COLO829 (cell line): ENCODE data around the gene LST1.

Source experiments
- DNase-seq: peaks from one replicate; pipeline ENCODE4 v3.0.0; 2012; ENCODE audit warnings: low spot score

The LST1 gene

DNA sequence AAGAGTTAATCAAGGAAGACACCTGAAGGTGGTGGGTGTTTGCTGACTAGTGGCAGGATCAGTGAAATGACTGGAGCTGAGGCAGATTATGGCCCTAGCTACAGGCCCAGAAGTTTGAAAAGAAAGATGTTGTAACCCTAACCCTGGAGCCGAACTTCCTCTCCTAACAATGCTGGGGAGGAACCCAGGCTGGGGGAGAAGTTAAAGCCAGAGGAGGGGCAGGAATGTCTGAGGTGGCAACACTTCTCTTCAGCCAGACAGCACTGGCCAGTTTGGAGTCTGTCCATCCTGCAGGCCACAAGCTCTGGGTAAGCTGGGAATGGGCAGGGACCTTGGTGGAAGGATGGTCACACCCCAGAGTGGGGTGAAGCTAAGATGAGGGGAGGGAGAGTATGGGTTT is at the start of gene LST1:
Gene LST1, plus strand, starts transcription at position 270 of the 400 bp plus-strand sequence. CDS start 1,023 bp downstream, outside the sequence.
- no peak for DNase-seq

GRCh38 chr6:31538805-31539400 is 47.2 kb upstream of the LST1 start:
- DNase-seq: no peak

GRCh38 chr6:31540640-31541039 is 45.4 kb upstream of the LST1 start:
- DNase-seq: no peak

- DNase-seq: peak; percentile 41
These were observed 44.9 kb upstream of the LST1 start for GRCh38 chr6:31541059-31541657.

GRCh38 chr6:31541658-31542521 is 44.2 kb upstream of the LST1 start, which contains the start of gene DDX39B:
Gene DDX39B (minus strand): TSS chr6:31542003. CDS start chr6:31540532, 1,471 bp downstream.
- peak; percentile 99 for DNase-seq

GRCh38 chr6:31543639-31544038 is 42.4 kb upstream of the LST1 start:
- no peak for DNase-seq

DNA sequence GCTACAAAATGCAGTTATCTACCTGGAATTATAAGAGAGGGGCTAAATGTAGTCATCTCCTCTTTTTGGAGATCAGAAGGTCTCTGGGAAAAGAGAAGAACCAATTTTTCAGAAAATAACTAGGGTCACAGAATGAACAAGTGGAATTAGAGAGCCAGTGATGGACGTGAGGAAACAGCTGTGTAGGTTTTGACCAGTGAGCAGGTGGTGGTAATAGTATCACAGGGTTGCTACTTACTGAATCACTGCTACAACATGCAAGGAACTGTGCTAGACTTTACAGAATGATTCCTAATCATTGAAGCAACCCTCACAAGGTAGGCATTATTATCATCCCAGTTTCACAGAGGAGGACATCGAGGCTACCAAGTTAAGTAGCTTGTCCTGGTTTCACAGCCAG is 41.4 kb upstream of the LST1 start:
- DNase-seq: no peak

GRCh38 chr6:31545291-31545690 is 40.8 kb upstream of the LST1 start:
- DNase-seq: no peak

GRCh38 chr6:31546339-31546957 is 39.6 kb upstream of the LST1 start, which contains the start of gene ATP6V1G2:
Gene ATP6V1G2 (minus strand): TSS chr6:31546608. CDS start chr6:31546559, 49 bp downstream.
- peak; percentile 80 for DNase-seq

DNA sequence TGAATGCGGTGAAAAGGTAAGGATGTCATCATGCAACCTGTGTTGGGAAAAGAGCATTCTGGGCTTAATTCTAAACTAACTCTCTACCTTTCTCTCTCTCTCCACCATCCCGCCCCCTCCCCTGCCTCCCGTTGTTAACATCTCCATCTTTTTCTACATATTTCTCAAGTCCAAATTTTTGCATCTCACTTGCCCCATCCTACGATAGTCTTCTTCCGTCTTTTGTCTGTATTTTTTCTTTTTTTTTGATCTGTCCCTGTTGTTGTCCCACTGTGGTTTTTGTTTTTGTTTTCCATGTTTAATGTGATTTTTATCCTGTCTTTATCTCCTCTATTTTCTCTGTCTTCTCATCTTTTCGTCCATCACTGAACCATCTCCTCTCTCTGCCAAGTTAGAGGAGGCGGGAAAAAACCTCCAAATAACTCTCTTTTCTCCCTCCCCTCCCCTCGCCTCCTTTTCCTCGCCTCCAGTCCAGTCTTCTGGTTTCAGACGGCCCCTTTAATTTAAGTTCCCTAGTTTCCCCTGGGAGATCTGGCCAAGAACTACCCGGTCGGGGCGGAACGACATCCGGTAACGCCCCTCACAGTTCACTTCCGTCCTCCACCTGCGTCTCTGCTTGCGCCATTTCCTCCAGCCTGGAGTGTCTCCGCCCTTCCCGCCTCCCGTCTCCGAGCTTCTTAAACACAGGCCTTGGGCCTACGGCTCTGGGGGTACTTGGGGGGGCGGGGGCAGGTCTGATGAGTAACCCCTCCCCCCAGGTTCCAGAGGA is 38.9 kb upstream of the LST1 start, which contains the start of gene NFKBIL1:
Gene NFKBIL1, plus strand, starts transcription at position 651 of the 769 bp plus-strand sequence. Its CDS starts 87 bp downstream, at position 738.
- peak; percentile 95 for DNase-seq

DNA sequence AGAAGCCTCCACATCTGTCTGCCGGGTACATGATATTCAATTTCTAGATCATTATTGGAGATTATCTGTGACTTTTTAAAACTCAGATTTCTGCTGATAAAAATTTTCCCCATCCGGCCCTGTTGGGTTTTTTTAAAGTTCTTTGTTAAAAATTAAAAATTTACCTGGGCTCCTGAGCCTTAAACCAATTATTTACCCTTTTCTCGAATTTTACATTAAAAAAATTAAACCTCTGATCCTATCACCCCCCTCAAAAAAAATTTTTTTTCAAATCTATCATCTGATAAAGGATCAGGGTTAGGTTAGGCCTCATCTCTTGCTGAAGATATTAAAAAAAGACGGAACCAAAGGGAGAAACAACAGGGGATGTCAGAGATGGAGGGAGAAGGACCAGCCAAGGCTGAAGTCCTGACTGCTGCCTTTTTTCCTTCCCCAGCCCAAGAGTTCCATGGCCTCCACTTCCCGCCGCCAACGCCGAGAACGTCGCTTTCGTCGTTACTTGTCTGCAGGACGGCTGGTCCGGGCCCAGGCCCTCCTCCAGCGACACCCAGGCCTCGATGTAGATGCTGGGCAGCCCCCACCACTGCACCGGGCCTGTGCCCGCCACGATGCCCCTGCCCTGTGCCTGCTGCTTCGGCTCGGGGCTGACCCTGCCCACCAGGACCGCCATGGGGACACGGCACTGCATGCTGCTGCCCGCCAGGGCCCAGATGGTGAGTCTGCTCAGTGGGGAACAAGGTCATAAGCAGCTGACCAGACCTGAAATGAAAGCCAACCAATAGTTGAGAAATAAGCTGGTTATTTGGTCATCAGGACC is 38.1 kb upstream of the LST1 start:
- DNase-seq: no peak

- no peak for DNase-seq
These were observed 37.6 kb upstream of the LST1 start for GRCh38 chr6:31548544-31548873.

GRCh38 chr6:31551371-31551770 is 34.7 kb upstream of the LST1 start:
- peak; percentile 35 for DNase-seq

DNA sequence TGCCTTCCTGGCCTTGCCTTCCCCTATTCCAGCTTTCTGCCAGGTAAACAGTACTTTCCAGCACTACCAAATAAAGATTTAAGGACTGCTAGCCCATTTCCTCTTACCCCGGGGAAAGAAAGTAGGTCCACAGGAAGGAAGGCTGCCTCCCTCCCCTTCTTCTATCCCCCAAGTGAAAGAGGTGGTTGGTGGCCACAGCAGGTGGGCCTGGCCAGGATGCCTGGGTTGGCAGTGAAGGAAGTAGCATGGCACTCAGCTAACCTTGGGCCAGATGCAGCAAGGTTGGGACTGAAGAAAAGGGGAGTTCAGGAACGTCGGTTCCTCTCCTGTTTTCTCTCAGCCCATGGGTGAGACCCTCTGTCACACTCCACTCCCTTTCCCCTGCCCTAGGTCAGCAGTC is 29.8 kb upstream of the LST1 start:
- DNase-seq: no peak

GRCh38 chr6:31557443-31558317 is 28.4 kb upstream of the LST1 start:
- no peak for DNase-seq

DNA sequence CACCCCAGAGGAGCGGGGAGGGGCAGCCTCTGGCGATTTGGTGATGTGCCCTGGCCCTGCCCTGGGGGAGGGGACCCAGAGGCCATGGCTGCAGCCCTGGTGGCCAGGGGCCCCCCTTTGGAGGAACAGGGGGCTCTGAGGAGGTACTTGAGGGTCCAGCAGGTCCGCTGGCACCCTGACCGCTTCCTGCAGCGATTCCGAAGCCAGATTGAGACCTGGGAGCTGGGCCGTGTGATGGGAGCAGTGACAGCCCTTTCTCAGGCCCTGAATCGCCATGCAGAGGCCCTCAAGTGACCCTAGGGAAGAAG is 27.8 kb upstream of the LST1 start:
- no peak for DNase-seq

GRCh38 chr6:31558631-31559500 is 27.2 kb upstream of the LST1 start:
- no peak for DNase-seq

- no peak for DNase-seq
These were observed 26.5 kb upstream of the LST1 start for GRCh38 chr6:31559606-31559957.
